Measurements from ENCODE around the gene ZBTB17. TPM values are rescaled to one million over a fixed set of nuclear protein-coding genes. Genes with fewer than 3 reads are reported as not detected.
A peak's percentile ranks its signal among the peaks of the same experiment; 100 is the strongest.

Gene ZBTB17
- total and polyA plus RNA-seq, 2 experiments from 2014 or later: 16.8 to 32.3 TPM

GRCh38 chr1:15940110-15941043 is 35.5 kb downstream of the ZBTB17 start:
- no peak for DNase-seq (ENCODE audit: low spot score)
- Histone ChIP-seq H3K27me3 (no peaks in the 10 kb centered on the region), H3K27ac (no peak overlapping the region), H3K79me2 (no peaks in the 10 kb centered on the region), H3K4me2 (no peak overlapping the region), H3K9me3 (ENCODE audit: low read depth) (no peaks in the 10 kb centered on the region), H3K36me3 (replicated peaks; ENCODE audit: insufficient read depth, low read depth) (no peaks in the 10 kb centered on the region), H2AFZ (no peak overlapping the region), H3K9me2 (replicated peaks; ENCODE audit: insufficient read depth) (no peaks in the 10 kb centered on the region), H3K4me3 (no peak overlapping the region), H3K4me1 (ENCODE audit: insufficient read depth) (peaks cover 7% of the 10 kb centered on the region), H4K20me1 (ENCODE audit: insufficient read depth, poor library complexity, severe bottlenecking) (peaks cover 3% of the 10 kb centered on the region)
- WGBS (ENCODE audit: low lambda C conversion rate, missing lambda C conversion rate): 90% methylated on average over 13 of the region's 13 CpGs
- no peak for TF ChIP-seq CTCF (IDR thresholded peaks at IDR 0.05; ENCODE audit: poor library complexity)
- TF ChIP-seq EZH2phosphoT487 (IDR thresholded peaks at IDR 0.05; ENCODE audit: low read depth, severe bottlenecking, unreplicated experiment): no peak
- TF ChIP-seq EZH2 (IDR thresholded peaks at IDR 0.05; ENCODE audit: borderline replicate concordance): no peak

GRCh38 chr1:15939181-15940109 is 36.5 kb downstream of the ZBTB17 start:
- peak overlapping the region; percentile 60 for H3K27ac ChIP-seq
- no peaks in the 10 kb centered on the region for H3K79me2 ChIP-seq
- peaks cover 3% of the 10 kb centered on the region for H4K20me1 ChIP-seq (ENCODE audit: insufficient read depth, poor library complexity, severe bottlenecking)
- H3K4me3 ChIP-seq: no peak overlapping the region
- no peaks in the 10 kb centered on the region for H3K9me2 ChIP-seq (replicated peaks; ENCODE audit: insufficient read depth)
- H3K4me1 ChIP-seq (ENCODE audit: insufficient read depth): peaks cover 7% of the 10 kb centered on the region
- H3K4me2 ChIP-seq: no peak overlapping the region
- no peaks in the 10 kb centered on the region for H3K27me3 ChIP-seq
- H3K9me3 ChIP-seq (ENCODE audit: low read depth): no peaks in the 10 kb centered on the region
- WGBS (ENCODE audit: low lambda C conversion rate, missing lambda C conversion rate): 45% methylated on average over 17 of the region's 17 CpGs
- no peak for TF ChIP-seq EZH2phosphoT487 (IDR thresholded peaks at IDR 0.05; ENCODE audit: low read depth, severe bottlenecking, unreplicated experiment)
- no peak for TF ChIP-seq CTCF (IDR thresholded peaks at IDR 0.05; ENCODE audit: poor library complexity)
- no peak for TF ChIP-seq EZH2 (IDR thresholded peaks at IDR 0.05; ENCODE audit: borderline replicate concordance)
- no peak overlapping the region for H2AFZ ChIP-seq
- peak; percentile 63 for DNase-seq (ENCODE audit: low spot score)
- H3K36me3 ChIP-seq (replicated peaks; ENCODE audit: insufficient read depth, low read depth): no peaks in the 10 kb centered on the region

- Histone ChIP-seq H3K36me3 (replicated peaks; ENCODE audit: insufficient read depth, low read depth) (no peaks in the 10 kb centered on the region), H3K27ac (peak overlapping the region; percentile 60), H3K27me3 (no peaks in the 10 kb centered on the region), H3K4me1 (ENCODE audit: insufficient read depth) (peaks cover 7% of the 10 kb centered on the region), H3K79me2 (no peaks in the 10 kb centered on the region), H2AFZ (no peak overlapping the region), H3K4me2 (no peak overlapping the region), H3K9me3 (ENCODE audit: low read depth) (no peaks in the 10 kb centered on the region), H4K20me1 (ENCODE audit: insufficient read depth, poor library complexity, severe bottlenecking) (peaks cover 3% of the 10 kb centered on the region), H3K9me2 (replicated peaks; ENCODE audit: insufficient read depth) (no peaks in the 10 kb centered on the region), H3K4me3 (no peak overlapping the region)
- TF ChIP-seq CTCF (IDR thresholded peaks at IDR 0.05; ENCODE audit: poor library complexity): no peak
- no peak for TF ChIP-seq EZH2phosphoT487 (IDR thresholded peaks at IDR 0.05; ENCODE audit: low read depth, severe bottlenecking, unreplicated experiment)
- DNase-seq (ENCODE audit: low spot score): no peak
- 92% methylated on average over 8 of the region's 8 CpGs for WGBS (ENCODE audit: low lambda C conversion rate, missing lambda C conversion rate)
These were observed 37.2 kb downstream of the ZBTB17 start for GRCh38 chr1:15938628-15939161.

Data from hepatocyte (in vitro differentiated cells).